T-helper 1 cell treated with Interleukin-12 subunit alpha and Interleukin-12 subunit beta and Interleukin-4 antibody, amounts not matched to agents 30 ng/mL and 1 ng/mL, for 36 hours (primary cell): Measurements from ENCODE around the gene ZSWIM1. TPM values are rescaled to one million over a fixed set of nuclear protein-coding genes. Genes with fewer than 3 reads are reported as not detected.

Source experiments
- intact Hi-C: fragments of 100-400 bp; cut with micrococcal nuclease; formaldehyde crosslinking; loops from one replicate; pipeline ENCODE4 v1.15.1; 2024
- total RNA-seq: library from RNA; stranded (reverse); gene quantifications from 2 replicates; pipeline ENCODE4 v1.2.3, GENCODE V29; 2022

The ZSWIM1 gene
- total RNA-seq, result 6.1 and 6.6 TPM in 2 replicates

DNA sequence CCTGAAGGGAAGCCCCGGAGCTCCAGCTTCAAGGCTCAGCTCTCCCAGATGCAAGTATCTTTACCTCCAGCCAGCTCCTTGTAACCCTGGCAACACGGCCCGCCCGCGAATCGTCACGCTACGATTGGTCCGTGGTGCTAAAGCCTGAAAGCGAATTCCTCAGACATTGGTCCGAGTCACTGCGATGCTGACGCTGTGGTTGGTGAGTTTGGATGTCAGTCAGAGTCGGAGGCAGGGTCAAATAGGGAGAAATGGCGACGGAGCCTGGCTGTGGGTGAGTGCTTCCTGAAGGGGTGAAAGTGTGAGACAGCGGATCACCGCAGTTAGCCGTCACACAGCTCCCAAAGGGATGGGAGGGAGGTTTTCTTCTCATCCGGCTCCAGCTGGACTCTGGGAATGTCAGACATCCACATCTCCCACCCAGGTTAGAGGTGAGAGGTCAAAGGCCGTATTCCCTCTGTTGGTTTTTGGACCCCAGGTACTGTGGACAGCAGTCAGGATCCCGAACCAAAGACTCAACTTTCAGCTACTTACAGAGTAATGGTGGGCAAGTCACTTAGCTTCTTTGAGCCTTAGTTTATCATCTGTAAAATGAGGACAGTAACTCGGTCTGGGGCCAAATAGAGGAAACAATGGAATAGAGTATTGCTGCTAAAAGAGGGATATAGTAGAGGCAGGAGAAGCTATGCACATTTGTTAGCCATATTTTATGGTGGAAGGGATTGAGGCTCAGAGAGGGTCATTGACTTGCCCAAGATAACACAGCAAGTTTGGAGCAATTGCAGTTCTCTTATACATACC lies at the start of gene ZSWIM1:
ZSWIM1 (plus strand) TSS at position 240 of the 801 bp plus-strand sequence. CDS start 1,366 bp downstream, outside the sequence.
- intact Hi-C loops, result loop anchor here (1.0 to 2.0 kb wide), 7 partner anchors 10 to 526 kb away; partner anchors contain the start of genes ACOT8, CTSA, DNTTIP1 and ELMO2

DNA sequence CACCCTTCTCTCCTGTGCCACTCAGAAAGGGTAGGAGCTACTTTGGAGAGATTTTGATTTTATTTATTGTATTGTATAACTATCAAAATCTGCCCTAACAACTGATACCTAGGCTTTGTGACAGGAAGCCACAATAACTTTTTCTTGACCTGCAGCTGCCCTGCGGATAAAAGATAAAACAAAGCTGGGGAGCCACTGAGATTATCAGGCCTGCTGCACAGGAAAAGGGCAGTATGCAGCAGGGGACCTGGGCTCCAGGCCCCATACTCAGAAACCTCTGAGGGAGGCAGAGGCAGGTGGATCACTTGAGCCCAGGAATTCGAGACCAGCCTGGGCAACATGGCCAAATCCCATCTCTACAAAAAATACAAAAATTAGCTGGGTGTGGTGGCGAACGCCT lies 48.4 kb upstream of the ZSWIM1 start:
- intact Hi-C loops, result loop anchor here (1.0 kb wide), 1 partner anchor 25 kb away; the partner anchor contains the start of genes ACOT8 and ZSWIM3

DNA sequence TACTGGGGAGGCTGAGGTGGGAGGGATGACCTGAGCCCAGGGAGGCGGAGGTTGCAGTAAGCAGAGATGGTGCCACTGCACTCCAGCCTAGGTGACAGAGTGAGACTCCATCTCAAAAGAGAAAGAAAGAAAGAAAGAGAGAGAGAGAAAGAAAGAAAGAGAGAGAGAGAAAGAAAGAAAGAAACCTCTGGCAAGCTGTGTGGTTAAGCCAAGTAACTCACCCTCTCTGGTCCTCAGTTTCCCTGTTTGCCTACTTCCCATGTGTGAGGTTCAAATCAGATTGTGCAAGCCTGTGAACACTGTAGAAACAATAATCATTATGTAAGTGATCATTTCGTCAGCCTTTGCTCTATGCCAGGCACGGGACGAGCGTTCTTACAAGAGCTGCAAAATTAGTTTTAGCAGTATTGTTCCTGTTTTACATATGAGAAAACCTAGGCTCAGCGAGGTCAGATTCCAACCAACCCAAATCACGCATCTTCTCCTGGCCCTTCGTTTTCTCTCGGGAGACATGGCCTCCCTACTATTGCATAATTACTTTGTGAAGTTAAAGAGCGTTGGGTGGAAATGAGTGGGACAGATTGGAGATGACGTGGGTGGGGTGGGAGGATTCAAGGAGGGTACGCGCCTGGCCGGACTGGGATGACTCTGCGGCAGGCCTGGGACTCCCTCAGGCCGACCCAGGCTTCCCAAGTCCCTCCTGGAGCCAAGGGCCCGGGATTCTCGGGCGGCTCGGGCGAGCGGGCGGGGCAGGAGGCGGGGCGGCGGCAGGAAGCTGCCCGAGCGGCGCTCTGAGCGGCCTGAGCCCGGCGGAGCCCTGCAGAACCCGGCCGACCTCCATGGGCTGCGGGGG lies 47.8 kb upstream of the ZSWIM1 start, which contains the start of gene SNX21:
SNX21 (plus strand) TSS at position 770 of the 853 bp plus-strand sequence. CDS start 121 bp downstream, outside the sequence.
- intact Hi-C loops, result loop anchor here (1.0 kb wide), 1 partner anchor 24 kb away; the partner anchor contains the start of genes ACOT8 and ZSWIM3

DNA sequence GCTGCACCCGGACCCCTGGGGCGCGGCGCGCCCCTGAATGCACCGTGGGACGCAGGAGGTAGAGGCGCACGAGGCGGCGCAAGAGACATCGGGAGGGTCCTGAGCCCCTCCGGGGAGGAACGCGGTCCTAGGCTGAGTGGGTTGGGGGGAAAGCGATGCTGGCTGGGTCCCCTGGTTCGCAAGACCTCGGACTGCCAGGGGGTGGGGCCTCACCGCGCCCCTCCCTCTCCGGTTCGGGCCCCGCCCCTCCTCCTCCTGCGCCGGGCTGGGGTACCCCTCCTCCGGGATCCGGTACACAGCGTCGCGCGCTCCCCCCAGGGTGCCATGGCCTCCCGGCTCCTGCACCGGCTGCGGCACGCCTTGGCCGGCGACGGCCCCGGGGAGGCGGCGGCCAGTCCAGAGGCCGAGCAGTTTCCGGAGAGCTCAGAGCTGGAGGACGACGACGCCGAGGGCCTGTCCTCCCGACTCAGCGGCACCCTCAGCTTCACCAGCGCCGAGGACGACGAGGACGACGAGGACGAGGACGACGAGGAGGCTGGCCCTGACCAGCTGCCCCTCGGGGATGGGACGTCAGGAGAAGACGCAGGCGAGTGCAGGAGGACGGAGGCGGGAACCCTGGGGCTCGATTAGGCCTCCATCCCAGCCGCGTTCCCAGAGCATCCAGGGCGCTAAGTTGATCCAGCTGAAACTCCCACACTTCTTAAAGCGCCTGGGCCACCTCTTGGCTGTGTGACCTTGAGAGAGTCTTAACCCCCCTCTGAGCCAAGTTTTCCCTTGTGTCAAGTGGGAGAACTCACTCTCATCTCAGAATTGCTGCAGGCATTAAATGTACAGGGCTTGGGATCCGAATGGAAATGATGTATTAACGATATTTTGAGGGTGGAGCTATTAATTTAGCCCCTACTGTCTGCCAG lies 46.9 kb upstream of the ZSWIM1 start:
- intact Hi-C loops, result loop anchor here (1.0 kb wide), 2 partner anchors 23 to 76 kb away; partner anchors contain the start of genes ACOT8 and ZSWIM3

DNA sequence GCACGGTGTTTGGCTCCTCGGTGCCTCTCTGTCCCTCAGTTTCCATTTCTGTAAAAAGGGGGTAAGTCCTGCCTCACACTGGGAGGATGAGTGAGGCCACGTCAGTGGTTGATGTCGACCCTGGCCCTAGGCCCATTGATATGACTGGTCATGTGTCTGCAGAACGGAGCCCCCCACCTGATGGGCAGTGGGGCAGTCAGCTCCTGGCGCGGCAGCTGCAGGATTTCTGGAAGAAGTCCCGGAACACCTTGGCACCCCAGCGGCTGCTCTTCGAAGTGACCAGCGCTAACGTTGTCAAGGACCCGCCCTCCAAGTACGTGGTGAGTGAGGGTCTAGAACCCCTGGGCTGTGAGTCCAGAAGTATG lies 46.2 kb upstream of the ZSWIM1 start:
- intact Hi-C loops, result loop anchor here (1.0 kb wide), 1 partner anchor 76 kb away; no protein-coding TSS in a partner anchor

DNA sequence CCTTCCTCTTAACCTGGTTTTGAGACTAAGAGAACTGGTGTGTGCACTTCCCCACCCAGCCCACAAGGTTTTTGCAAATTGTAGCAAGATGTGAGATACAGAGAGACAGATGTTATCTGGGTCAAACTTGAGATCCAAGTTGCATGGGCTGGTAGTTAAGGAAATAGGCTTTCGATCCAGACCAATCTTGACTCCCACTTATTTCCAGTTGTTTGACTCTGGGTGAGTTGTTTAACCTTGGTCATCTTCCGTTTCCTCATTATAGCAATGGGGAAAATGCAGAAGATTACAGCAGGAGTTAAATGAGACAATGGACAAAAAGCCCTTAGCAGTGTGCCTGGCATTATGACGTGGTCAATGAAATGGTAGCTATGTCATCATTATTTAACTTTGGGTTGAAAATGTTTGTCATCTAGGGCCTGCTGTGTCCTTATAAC lies 45.7 kb upstream of the ZSWIM1 start:
- intact Hi-C loops, result no loop called here

DNA sequence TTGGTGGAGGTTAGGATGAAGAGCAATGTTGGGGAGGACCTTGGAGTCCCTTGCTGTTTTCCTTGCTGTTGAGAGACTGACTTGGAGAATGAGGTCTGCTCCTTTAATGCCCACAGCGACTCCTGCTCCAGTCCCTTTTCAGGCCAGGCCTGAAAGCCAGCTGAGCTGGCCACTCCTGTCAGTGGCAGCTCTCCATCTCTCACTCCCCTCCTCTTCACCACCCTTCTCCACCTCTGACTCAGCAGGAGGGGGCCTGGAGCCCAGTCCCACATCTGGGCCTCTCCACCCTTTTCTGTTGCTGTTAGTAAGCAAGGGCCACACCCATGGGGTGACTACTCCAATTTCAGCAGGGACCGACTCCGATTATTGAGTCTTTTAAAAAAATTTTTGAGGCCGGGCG lies 45.2 kb upstream of the ZSWIM1 start:
- intact Hi-C loops, result no loop called here

DNA sequence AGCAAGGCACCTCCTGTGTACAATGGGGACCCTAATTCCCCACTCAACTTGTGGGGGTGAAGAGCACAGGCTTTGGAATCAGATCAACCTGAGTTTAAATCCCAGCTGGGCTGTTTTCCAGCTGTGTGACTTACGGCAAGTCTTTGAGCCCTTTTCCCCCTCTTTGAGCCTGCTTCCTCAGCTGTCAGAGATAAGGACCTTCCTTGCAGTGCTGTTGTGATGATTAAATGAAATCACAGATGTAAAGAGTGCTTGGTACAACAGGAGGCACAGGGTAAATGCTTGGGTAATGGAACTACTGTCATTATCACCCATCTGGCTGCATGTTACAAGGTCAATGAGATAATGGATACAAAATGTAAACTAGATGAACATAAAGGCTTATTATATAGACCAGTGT lies 44.2 kb upstream of the ZSWIM1 start:
- intact Hi-C loops, result no loop called here

DNA sequence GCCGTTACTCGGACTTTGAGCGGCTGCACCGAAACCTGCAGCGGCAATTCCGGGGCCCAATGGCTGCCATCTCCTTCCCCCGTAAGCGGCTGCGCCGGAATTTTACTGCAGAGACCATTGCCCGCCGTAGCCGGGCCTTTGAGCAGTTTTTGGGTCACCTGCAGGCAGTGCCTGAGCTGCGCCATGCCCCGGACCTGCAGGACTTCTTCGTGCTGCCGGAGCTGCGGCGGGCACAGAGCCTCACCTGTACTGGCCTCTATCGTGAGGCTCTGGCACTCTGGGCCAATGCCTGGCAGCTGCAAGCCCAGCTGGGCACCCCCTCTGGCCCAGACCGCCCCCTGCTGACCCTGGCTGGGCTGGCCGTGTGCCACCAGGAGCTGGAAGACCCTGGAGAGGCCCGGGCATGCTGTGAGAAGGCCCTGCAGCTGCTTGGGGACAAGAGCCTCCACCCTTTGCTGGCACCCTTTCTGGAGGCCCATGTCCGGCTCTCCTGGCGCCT lies 40.3 kb upstream of the ZSWIM1 start:
- intact Hi-C loops, result no loop called here

DNA sequence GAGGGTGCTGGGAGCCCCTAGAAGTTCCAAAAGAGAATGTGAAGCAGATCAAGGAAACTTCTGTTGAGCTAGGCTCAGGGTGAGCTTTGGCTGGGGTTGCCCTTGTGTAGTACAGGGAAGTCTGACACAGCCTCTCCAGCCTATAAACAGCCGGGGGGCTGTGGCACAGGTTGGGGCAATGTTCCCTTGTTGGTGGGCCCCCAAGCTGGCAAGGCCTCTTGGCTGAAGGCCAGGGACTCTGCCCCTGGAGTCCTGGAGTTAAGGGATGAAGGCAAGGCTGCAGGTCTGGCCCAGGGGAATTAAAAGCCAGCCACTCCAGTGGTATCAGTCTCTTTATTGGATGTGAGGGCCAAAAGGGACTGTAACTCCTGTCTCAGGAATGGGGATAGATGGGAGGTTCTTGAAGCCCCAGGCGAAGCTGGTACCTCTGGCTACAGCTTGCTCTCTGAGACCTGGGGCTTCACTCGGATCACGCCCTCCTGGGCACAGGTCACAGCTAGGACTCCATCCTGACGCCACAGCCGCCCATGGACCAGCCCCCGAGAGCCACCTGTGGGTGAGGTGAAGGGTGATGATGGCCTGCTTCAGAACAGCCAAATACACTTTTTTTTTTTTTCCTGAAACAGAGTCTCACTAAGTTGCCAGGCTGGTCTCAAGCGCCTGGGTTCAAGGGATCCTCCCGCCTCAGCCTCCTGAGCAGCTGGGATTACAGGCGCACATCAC lies 39.5 kb upstream of the ZSWIM1 start:
- intact Hi-C loops, result no loop called here

DNA sequence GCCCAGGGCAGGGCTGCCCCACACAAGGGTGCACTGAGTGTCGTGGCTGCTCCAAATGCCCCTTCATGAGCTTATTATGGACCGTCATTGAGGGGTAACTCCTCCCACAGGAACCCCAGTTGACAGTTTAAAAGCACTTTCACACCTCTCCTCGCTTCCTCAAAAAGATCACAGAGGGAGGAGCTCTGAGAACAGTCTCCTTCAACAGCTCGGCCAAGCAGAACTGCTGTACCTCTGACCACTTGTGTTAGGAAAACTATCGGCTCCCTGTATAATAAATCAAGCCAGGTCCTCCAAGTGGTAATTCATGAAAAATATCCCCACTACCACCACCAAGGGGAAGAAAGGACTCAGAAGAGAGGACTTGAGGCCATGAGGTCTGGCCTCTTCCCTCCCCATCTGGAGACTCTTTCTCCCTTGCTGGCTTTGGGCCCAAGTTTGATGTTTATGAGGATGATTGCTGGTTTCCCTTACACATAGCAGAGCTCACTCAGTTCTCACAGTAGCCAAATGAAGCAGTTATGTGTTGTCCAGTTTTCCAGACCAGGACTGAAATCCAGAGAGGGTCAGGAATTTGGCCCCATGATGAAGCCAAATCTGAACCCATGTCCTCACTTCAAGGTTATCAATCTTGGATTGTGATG lies 38.7 kb upstream of the ZSWIM1 start:
- intact Hi-C loops, result no loop called here

DNA sequence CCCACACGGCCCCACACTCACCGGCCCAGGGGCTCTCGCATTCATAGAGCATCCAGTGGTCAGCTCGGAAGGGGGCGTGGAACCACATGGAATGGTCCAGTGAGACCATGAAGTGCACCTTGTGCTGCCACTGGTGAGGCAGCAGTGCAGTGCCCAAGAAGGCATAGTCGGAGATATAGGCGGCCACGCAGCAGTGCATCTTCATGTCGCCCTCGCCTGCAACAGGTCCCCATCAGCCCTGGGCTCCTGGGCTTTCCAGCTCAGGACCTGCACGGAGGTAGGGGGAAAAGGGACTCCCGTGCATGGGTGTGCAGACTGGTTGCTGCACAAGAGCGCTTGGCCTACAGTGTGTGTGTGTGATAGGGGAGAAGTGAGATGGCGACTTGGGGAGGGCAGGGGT lies 37.5 kb upstream of the ZSWIM1 start:
- intact Hi-C loops, result no loop called here

DNA sequence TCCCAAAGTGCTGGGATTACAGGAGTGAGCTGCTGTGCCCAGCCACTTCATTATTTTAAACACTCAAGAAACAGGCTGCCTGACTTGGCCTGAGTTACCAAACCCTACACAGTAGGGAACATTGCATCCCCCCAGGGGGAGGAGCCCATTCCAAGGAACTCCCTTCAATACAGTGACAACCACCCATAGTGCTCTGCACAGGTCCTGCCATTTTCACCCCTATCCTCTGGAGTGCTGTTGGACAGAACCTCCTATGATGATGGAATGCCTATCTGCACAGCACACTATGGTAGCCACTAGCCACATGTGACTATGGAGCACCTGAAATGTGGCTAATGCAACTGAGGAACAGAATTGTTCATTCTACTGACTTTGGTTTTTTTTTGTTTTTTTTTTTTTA lies 35.6 kb upstream of the ZSWIM1 start:
- intact Hi-C loops, result no loop called here

DNA sequence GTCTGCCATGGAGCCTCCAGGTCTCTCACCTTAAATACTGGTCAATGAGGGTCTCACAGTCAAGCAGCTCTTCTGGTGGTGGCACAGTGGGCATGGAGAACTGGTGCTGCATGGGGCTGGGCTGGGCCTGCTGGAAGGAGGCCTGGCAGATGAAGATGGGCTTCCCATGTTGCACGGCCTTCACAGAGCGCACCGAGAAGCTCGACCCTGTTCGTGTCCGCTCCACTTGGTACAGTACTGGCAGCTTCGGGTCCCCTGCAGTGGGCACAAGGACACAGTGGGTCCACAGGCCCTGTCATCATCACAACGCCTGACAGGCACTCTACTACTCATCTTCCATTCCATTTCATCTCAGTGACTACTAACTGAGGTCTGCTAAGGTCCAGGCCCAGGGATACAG lies 32.6 kb upstream of the ZSWIM1 start:
- intact Hi-C loops, result no loop called here

DNA sequence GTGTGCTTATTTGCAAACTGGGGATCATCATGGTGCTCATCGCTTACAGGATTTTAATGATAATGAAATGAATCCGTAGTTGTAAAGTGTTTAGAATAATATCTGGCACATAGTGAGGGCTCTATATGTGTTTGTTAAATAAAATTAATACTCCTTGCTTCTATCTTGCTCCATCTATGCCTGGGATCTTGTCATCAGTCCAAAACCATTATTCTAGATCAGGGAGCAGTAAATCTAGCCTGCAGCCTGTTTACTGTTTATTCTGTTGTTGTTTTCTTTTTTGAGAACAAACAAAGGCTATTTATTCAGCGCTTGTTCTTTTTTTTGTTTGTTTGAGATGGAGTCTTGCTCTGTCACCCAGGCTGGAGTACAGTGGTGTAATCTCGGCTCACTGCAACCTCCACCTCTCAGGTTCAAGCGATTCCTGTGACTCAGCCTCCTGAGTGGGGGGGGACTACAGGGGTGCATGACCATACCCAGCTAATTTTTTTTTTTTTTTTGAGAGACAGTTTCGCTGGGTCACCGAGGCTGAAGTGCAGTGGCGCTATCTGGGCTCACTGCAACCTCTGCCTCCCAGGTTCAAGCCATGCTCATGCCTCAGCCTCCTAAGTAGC lies 32.0 kb upstream of the ZSWIM1 start:
- intact Hi-C loops, result no loop called here

DNA sequence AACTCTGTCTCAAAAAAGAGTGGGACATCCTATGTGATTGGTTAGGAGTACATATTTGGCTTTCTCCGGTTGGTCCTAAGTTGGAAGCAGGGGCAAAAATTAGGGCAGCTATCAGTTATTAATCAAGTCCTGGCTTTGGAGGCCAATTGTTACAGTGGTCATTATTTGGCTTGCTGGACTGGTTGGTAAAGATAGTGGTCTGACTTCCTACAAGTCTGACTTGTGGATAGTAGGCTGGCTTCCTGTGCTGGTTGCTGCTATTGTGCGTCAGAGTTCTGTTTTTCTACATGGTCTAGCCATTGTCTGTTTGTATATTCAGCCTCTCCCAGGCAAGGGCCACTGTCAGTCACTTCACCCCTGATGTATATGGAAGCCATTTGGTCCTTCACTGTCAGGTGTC lies 30.8 kb upstream of the ZSWIM1 start:
- intact Hi-C loops, result no loop called here

DNA sequence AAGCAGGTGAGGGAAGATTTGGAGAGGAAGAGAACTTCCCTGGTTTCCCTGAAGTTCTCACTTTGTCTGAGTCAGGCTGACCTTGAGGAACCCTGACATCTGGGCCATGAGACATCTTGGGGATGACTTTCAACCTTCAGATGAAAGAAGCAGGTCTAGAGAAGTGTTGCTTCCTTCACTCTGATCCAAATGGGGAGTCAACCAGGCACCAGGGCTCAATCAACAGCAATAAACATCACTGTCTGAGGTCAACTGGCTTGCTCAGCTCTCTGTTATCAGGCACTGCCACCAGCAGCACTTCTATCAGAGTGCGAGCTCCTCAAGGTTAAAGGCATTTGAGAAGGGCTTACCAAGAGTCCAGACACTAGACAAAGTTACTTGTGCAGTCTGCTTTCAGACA lies 30.1 kb upstream of the ZSWIM1 start:
- intact Hi-C loops, result no loop called here

DNA sequence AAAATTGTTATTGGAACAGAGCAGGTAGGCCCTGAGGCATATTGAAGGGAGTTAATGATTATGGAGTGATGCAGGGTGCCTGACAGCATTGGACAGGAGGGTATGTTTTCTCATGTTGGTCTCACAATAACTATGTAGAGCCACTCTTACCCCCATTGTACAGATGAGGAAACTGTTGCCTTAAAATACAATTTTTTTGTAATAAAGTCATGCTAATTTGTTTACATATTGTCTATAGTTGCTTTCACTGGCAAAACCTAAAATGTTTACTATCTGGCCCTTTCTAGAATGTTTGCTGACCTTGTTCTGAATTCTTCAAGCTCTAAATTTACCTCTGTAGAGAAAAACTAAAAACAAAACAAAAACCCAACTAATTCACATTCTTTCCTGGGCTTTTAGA lies 29.5 kb upstream of the ZSWIM1 start:
- intact Hi-C loops, result no loop called here

DNA sequence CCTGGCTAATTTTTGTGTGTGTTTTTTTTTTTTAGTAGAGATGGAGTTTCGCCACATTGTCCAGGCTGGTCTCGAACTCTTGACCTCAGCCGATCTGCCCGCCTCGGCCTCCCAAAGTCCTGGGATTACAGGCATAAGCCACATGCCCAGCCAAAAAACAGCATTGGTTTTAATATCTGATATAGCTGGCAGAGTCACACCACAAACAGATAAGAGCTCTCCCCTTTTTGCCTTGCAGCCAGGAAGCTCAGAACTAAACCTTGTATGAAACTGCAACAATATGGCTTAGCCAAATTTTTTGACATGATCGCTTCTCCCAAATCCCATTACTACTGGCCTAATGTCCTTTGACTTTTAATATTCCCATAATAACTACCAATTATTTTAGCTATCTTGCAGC lies 28.7 kb upstream of the ZSWIM1 start:
- intact Hi-C loops, result no loop called here
